LNCaP clone FGC (cell line): ENCODE data around the gene ARFRP1.

ENCODE experiments used
- DNase-seq: peaks from one replicate; pipeline ENCODE4 v3.0.0-alpha.2; 2011; ENCODE audit warnings: low read depth
- H3K4me3 ChIP-seq: 2 replicates; pipeline ENCODE4 v1.5.1; 2011; ENCODE audit warnings: mild to moderate bottlenecking, low read depth, low read length, control low read depth
- CTCF ChIP-seq: IDR thresholded peaks from 2 replicates; pipeline ENCODE4 v1.5.1; 2012; ENCODE audit warnings: mild to moderate bottlenecking; ENCODE audit not compliant: control insufficient read depth, insufficient read depth; ENCODE audit errors: extremely low read depth

Gene ARFRP1

GRCh38 chr20:63667858-63668257, 39.9 kb downstream of the ARFRP1 start:
- TF ChIP-seq CTCF, result no peak
- DNase-seq, result no peak
- no peak overlapping the region for H3K4me3 ChIP-seq

GRCh38 chr20:63665708-63666107, 42.1 kb downstream of the ARFRP1 start:
- TF ChIP-seq CTCF, result no peak
- H3K4me3 ChIP-seq, result no peak overlapping the region
- DNase-seq, result no peak

GRCh38 chr20:63664861-63665594, 42.7 kb downstream of the ARFRP1 start:
- DNase-seq, result no peak
- no peak overlapping the region for H3K4me3 ChIP-seq
- no peak for TF ChIP-seq CTCF

- no peak for TF ChIP-seq CTCF
- H3K4me3 ChIP-seq, result no peak overlapping the region
- DNase-seq, result no peak
These were observed 43.5 kb downstream of the ARFRP1 start for GRCh38 chr20:63664143-63664851.

GRCh38 chr20:63663332-63664066, 44.3 kb downstream of the ARFRP1 start:
- DNase-seq, result no peak
- no peak overlapping the region for H3K4me3 ChIP-seq
- TF ChIP-seq CTCF, result no peak

- DNase-seq, result no peak
- TF ChIP-seq CTCF, result no peak
- no peak overlapping the region for H3K4me3 ChIP-seq
These were observed 45.0 kb downstream of the ARFRP1 start for GRCh38 chr20:63662813-63663189.
